Activated T-cell treated with anti-CD3 and anti-CD28 coated beads, Interleukin-2, amount 50 U/mL, for 4 hours (primary cell): ENCODE data around the gene NPHP3. TPM values are rescaled to one million over a fixed set of nuclear protein-coding genes. Genes with fewer than 3 reads are reported as not detected.

ENCODE experiments used
- ATAC-seq, 2 donors: fragments of 200-7000 bp; cut with Tn5 transposase; one replicate each; pipeline ENCODE4 v1.10.0; 2021
- DNase-seq: peaks from one replicate; pipeline ENCODE4 v3.0.0-alpha.2; 2020
- H3K27me3 Mint-ChIP-seq: one replicate; pipeline ENCODE4 v1.8.0; 2021; ENCODE audit warnings: low read depth, mixed read lengths
- H3K36me3 Mint-ChIP-seq: one replicate; pipeline ENCODE4 v1.8.0; 2022; ENCODE audit warnings: mixed read lengths; ENCODE audit not compliant: insufficient read depth
- H3K4me1 Mint-ChIP-seq: one replicate; pipeline ENCODE4 v1.8.0; 2021; ENCODE audit warnings: low read depth, mixed read lengths
- H3K4me3 Mint-ChIP-seq: one replicate; pipeline ENCODE4 v1.8.0; 2021; ENCODE audit warnings: mild to moderate bottlenecking, moderate library complexity, mixed read lengths
- H3K9me3 Mint-ChIP-seq: one replicate; pipeline ENCODE4 v1.8.0; 2021; ENCODE audit warnings: mixed read lengths
- total RNA-seq, 3 donors: library from RNA; stranded (reverse); gene quantifications; one replicate each; pipeline ENCODE4 v1.2.1, GENCODE V29; 2021

The NPHP3 gene
- total RNA-seq, 3 donors from 2014 or later, result 4.2 to 8.2 (median 6.7) TPM

- peaks cover 45% of the 10 kb centered on the region for H3K4me1 Mint-ChIP-seq
- no peaks in the 10 kb centered on the region for H3K9me3 Mint-ChIP-seq
- H3K27me3 Mint-ChIP-seq, result no peaks in the 10 kb centered on the region
- H3K36me3 Mint-ChIP-seq, result peaks cover 9% of the 10 kb centered on the region
- ATAC-seq, result no peak
- DNase-seq, result no peak
- peak overlapping the region; percentile 98 for H3K4me3 Mint-ChIP-seq
Measured at GRCh38 chr3:132661101-132661500, 61.1 kb downstream of the NPHP3 start.

GRCh38 chr3:132660811-132661070 lies 61.5 kb downstream of the NPHP3 start:
- Mint-ChIP-seq H3K9me3 (no peaks in the 10 kb centered on the region), H3K4me1 (peaks cover 43% of the 10 kb centered on the region), H3K27me3 (no peaks in the 10 kb centered on the region), H3K4me3 (peak overlapping the region; percentile 98), H3K36me3 (peaks cover 9% of the 10 kb centered on the region)
- ATAC-seq (peak; percentile 27 to 32), DNase-seq (no peak)

DNA sequence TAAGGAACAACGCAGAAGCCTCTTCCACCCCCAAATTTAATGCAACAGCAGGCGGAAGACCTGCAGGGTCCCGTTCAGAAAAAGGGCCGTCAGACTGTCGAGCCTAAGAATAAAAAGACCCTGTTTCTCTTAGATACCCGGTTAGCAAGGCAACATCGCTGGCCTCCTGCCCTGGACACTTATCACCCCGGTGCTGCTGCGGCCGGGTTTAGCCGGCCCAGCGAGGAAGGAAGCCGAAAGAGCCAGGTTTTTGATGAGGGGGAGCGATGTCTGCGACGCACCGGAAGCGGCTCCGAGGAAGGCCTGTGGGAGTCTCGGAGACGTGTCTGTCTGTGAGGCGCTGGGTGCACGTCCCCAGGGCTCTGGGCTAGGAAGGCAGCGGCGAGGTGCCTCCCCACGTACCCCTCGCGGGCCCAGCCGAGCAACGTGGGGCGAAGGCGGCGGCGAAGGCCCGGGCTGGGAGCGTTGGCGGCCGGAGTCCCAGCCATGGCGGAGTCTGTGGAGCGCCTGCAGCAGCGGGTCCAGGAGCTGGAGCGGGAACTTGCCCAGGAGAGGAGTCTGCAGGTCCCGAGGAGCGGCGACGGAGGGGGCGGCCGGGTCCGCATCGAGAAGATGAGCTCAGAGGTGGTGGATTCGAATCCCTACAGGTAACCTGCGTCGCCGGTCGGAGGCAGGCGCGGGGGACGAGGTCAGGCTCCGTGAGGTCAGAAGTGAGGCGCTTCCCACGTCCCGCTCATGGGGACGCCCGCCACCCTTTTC lies 62.0 kb downstream of the NPHP3 start, which contains the start of gene UBA5:
UBA5 (plus strand) TSS at position 278 of the 759 bp plus-strand sequence; CDS start at position 487, 209 bp downstream.
- Mint-ChIP-seq H3K9me3 (no peaks in the 10 kb centered on the region), H3K27me3 (no peaks in the 10 kb centered on the region), H3K36me3 (peaks cover 7% of the 10 kb centered on the region), H3K4me3 (peak within 1 kb of the TSS; percentile 98), H3K4me1 (peaks cover 46% of the 10 kb centered on the region)
- DNase-seq, result peak; percentile 56
- peak; percentile 95 to 96 for ATAC-seq

DNA sequence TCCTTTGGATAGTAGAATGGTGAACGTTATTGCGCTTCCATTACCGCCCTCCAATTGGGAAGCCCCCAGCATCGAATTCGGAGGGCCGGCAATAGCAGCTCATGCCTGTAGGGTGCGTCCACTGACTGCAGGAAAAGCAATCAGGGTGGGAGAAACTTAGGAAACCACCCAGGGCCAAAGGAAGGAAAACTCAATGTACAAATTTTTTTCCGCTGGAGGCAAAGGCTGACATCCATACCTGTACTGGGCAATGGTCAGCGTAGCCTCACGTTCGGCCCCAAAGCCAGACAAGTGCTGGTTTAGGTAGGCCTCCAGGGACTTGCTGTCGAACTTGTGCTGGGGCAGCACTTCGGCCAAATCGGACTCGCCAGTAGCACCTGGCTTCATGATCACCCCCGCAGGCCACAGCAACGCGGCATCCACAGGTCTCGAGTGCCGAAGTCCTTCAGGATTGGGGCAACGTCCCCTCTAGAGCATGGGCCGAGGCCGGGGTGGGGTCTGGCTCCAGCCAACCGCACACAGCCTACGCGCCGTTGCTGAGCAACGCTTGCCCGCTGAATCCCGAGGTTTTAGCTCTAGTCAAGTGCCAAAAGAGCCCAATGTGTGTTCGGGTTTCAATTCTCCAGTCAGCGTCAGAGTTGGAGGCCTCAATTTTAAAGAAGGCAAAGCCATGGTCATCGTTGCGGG lies 62.7 kb downstream of the NPHP3 start, which contains the start of gene ACAD11:
ACAD11 (minus strand) TSS at position 445 of the 687 bp plus-strand sequence; CDS start at position 387, 58 bp downstream.
- peak; percentile 17 to 29 for ATAC-seq
- Mint-ChIP-seq H3K9me3 (no peaks in the 10 kb centered on the region), H3K4me1 (peaks cover 43% of the 10 kb centered on the region), H3K36me3 (peaks cover 3% of the 10 kb centered on the region), H3K4me3 (peak within 1 kb of the TSS; percentile 98), H3K27me3 (no peaks in the 10 kb centered on the region)
- peak; percentile 5 for DNase-seq

DNA sequence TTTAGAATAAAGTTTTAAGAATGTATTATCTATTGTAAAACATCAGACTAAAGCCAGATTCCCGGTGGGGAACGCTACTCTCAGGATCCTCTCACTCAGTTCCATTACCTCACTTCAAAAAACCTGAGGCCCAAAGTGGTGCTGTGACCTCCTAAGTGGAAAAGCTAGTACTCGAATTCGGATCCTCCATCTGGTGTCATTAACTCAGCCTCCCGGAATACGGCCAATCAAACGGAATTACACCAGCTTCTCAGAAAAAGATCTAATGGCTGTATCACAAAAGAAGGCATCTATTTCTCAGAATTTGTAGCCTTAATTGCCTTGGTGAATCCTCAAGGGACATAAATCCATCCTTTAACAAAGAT lies 63.2 kb downstream of the NPHP3 start:
- Mint-ChIP-seq H3K36me3 (peaks cover 3% of the 10 kb centered on the region), H3K27me3 (no peaks in the 10 kb centered on the region), H3K4me1 (peaks cover 42% of the 10 kb centered on the region), H3K4me3 (peak overlapping the region; percentile 98), H3K9me3 (no peaks in the 10 kb centered on the region)
- ATAC-seq (no peak), DNase-seq (no peak)

DNA sequence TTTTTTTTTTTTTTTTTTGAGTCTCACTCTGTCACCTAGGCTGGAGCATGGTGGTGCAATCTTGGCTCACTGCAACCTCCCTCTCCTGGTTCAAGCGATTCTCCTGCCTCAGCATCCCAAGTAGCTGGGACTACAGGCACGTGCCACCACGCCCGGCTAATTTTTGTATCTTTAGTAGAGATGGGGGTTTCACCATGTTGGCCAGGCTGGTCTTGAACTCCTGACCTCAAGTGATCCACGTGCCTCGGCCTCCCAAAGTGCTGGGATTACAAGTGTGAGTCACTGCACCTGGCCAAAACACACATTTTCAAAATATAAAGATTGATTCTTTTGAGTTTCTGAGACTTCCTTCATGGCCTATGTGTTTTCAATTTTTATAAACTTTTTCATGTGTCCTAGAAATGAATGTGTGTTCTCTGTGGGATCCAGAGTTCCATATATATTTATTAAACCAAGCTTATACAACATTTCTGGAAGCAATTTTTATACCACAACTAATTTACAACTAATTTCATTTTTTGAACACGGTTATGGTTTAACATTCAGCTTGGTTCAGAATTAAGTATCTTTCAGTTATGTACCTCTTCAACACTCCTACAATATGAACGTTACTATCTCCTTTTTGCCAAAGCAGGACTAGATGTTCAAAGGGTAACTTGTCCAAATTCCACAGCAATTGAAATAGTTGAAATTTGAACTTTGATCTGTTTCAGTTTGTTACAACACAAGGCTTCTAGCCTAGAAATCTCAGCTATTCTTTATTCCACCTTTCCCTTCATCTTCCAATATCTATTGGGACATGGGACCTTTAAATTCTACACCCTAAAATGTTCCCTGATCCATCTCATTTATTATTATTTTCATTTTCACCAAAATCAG lies 64.1 kb downstream of the NPHP3 start:
- Mint-ChIP-seq H3K36me3 (peaks cover 3% of the 10 kb centered on the region), H3K27me3 (no peaks in the 10 kb centered on the region), H3K9me3 (no peaks in the 10 kb centered on the region), H3K4me3 (peak overlapping the region; percentile 98), H3K4me1 (peaks cover 34% of the 10 kb centered on the region)
- no peak for DNase-seq
- ATAC-seq, result no peak

DNA sequence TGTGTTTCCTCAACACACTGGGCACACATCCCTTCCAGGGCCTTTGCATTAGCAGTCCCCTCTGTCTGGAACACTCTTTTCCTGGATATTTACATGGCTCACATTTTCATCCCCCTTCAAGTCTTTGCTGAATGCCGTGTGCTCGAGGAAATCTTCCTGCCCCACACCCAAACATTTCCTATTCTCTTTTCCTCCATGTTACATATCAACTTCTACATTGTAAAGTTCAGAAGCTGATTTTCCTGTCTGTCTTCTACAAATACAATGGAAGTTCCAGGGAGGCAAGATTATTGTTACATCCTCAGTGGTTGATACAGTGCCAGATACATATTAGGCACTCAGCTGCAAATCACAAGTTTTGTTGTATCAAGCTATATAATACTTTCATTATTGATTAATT lies 66.7 kb downstream of the NPHP3 start:
- Mint-ChIP-seq H3K36me3 (no peaks in the 10 kb centered on the region), H3K4me1 (peaks cover 23% of the 10 kb centered on the region), H3K4me3 (no peak overlapping the region), H3K27me3 (no peaks in the 10 kb centered on the region), H3K9me3 (no peaks in the 10 kb centered on the region)
- DNase-seq (no peak), ATAC-seq (no peak)

DNA sequence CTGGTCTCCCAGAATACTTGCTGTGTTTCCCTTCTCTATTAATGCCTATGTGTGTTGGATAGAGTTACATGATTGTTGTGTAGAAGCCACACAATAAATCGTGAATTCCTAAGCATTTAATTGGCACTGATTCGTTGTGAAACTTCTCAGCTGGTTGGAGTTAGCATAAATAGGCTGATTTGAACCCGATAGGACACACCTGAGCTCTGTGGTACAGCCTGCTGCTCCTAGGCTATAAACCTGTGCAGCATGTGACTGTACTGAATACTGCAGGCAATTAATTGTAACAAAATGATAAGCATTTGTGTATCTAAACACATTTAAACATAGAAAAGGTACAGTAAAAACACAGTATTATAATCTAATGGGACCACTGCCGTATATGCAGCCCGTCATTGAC lies 67.5 kb downstream of the NPHP3 start:
- Mint-ChIP-seq H3K9me3 (no peaks in the 10 kb centered on the region), H3K4me1 (peaks cover 23% of the 10 kb centered on the region), H3K36me3 (no peaks in the 10 kb centered on the region), H3K27me3 (no peaks in the 10 kb centered on the region), H3K4me3 (no peak overlapping the region)
- ATAC-seq (no peak), DNase-seq (no peak)

GRCh38 chr3:132654190-132654589 lies 68.0 kb downstream of the NPHP3 start:
- ATAC-seq, result no peak
- Mint-ChIP-seq H3K4me3 (no peak overlapping the region), H3K36me3 (no peaks in the 10 kb centered on the region), H3K4me1 (peaks cover 22% of the 10 kb centered on the region), H3K27me3 (no peaks in the 10 kb centered on the region), H3K9me3 (no peaks in the 10 kb centered on the region)
- no peak for DNase-seq

DNA sequence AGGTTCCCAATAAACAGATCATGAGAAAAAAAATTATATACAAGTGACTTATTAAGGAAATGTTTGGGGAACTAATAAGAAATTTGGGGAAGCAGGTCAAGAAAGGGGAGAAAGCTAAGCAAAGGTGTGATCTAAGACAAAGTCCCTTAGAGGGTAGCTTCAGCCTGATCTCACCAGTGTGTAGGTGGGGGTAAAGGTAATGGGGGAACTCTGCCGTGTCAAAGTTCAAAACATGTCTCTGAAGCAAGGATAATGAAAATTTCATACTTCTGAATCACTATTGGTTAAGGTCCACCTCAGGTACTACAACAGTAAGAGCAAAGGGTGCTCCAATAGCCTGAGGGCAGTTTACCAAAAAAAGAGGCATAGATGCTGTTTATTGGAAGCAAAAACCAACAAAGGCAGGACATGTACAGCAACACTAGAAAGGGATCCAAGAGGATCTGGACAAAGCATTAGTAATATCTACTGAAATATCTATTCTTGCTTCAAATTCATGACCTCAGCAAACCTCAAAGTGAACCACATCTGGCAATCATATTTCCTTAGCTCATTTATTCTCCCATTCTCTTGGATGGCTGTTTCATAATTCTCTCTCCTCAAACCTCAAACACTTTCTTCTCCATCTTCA lies 69.5 kb downstream of the NPHP3 start:
- ATAC-seq (no peak), DNase-seq (no peak)
- Mint-ChIP-seq H3K4me1 (peaks cover 12% of the 10 kb centered on the region), H3K27me3 (no peaks in the 10 kb centered on the region), H3K9me3 (no peaks in the 10 kb centered on the region), H3K36me3 (no peaks in the 10 kb centered on the region), H3K4me3 (no peak overlapping the region)

DNA sequence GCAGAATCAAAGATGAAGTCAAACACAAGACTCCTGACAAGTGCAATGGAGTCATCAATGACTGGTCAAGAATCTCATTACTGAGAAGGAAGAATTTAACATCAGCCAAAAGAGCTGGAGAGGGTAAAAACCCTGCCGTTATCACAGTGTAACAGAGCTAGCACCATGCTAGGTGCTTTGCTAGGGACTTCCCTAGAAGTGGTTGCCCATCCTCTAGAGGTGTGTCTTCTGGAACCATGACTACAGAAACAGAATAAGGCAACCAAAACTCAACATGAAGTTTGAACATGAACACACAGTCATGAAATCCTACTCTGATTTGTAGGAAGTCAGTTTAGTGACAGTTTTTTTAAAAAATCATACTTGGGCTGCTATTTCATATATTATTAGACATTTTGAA lies 72.1 kb downstream of the NPHP3 start:
- ATAC-seq (no peak), DNase-seq (no peak)
- no peak overlapping the region for H3K4me3 Mint-ChIP-seq
- H3K4me1 Mint-ChIP-seq, result peaks cover 3% of the 10 kb centered on the region
- no peaks in the 10 kb centered on the region for H3K27me3 Mint-ChIP-seq
- H3K9me3 Mint-ChIP-seq, result no peaks in the 10 kb centered on the region
- peaks cover 2% of the 10 kb centered on the region for H3K36me3 Mint-ChIP-seq

DNA sequence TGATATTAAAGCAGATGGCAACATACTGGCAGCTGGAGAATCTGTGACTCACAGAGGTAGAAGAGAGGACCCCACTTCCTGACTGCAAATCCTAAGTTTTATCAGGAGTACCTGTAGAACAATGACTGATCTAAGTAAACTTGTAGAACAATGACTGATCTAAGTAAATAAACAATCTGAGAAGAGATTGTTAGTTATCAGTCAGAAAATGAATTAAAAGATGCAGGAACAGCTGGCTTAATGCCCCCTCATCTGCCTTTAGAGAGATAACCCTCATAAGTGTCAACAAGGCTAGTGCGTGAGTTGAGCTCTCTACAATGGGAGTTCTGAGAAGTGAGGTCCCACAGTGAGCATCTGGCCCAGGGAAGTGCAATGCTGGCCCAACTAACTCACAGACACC lies 77.2 kb downstream of the NPHP3 start:
- no peak for ATAC-seq
- Mint-ChIP-seq H3K27me3 (no peaks in the 10 kb centered on the region), H3K4me3 (no peak overlapping the region), H3K4me1 (no peaks in the 10 kb centered on the region), H3K9me3 (no peaks in the 10 kb centered on the region), H3K36me3 (peaks cover 8% of the 10 kb centered on the region)
- DNase-seq, result no peak

DNA sequence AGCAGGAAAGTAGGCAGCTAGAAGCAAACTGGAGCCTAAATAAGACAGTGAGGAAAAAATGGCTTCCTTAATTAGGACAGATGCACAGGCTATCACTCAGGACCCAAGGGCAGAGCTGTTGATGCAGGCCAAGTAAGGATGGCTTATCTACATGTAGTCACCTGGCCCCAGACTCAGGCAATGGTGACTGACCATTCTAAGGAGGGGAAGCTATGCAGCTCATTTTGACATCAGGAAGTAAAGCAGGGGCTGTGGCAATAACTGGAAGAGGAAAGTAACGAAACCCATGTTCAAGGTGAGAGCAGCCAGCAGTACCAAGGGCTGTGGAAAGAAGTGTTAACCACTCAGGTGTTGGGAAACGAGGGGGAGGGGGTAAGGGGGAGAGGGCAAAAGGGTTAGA lies 78.8 kb downstream of the NPHP3 start:
- Mint-ChIP-seq H3K4me3 (no peak overlapping the region), H3K9me3 (no peaks in the 10 kb centered on the region), H3K27me3 (no peaks in the 10 kb centered on the region), H3K36me3 (peaks cover 17% of the 10 kb centered on the region), H3K4me1 (no peaks in the 10 kb centered on the region)
- DNase-seq, result no peak
- no peak for ATAC-seq

DNA sequence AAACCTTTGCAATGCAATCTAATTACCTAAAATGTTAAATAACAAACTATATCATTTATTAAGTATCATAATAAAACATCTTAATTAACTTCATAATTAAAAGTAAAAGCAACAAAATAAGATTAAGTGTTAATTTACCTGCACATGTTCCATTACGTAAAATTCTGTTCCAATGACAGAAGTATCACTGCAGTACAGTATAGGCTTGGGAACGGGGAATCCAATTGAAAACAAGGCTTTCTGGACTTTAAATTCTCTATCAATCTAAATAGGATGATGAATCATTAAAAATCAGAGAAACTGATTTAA lies 79.7 kb downstream of the NPHP3 start:
- no peaks in the 10 kb centered on the region for H3K4me1 Mint-ChIP-seq
- DNase-seq (no peak), ATAC-seq (no peak)
- H3K27me3 Mint-ChIP-seq, result no peaks in the 10 kb centered on the region
- H3K9me3 Mint-ChIP-seq, result no peaks in the 10 kb centered on the region
- H3K36me3 Mint-ChIP-seq, result peaks cover 20% of the 10 kb centered on the region
- H3K4me3 Mint-ChIP-seq, result no peak overlapping the region
